Activated T-cell treated with anti-CD3 and anti-CD28 coated beads for 48 hours (primary cell): Measurements from ENCODE around the gene THAP10.
"Not testable (repeated sequence)": the region's sequence is repeated elsewhere in the genome, so short reads cannot be mapped to it uniquely, and the experiment has no call there.

Experiments
- DNase-seq: peaks from one replicate; pipeline ENCODE4 v3.0.0-alpha.2; 2020; ENCODE audit warnings: low read depth

THAP10 gene

DNA sequence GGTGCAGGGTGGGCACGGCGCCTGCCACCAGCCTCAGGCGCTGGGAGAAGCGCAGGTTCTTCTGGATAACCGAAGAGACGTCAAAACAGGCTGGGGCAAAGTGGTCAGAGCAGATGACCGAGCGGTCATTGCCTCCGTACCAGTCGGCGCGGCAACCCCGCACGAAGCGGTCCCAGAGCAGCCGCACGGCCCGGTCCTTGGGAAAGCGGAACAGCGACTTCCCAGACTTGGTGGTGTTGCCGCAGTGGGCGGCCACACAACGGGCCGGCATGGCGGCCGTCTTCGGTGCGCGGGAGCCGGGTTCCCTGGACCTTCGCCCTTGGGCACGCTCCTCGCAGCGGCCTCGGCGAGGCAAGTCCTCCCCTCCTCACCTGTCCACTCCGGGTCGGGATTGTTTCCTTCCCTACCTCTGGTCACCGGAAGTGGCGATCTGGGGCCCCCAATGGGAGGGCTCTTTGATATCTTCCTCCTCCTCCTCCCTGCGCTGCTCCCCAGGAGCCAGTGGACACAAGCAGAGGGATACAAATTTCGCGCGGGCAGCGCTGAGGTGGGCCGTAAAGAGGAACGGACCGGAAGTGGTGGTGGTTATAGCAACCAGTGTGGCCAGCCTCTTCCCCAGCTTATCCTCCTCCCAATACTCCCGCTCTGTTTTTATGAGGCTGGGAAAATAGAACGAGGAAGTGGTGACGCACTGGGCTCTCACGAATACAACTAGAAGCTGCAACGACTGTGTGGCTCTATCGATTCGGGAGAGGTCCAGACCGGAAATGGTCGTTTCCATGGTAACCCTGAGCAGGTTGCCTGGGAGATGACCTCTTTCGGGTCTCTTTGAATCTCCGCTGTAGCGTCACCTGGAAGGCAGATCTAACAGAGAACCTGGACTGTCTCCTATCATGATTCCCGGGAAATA is at the start of gene THAP10, which contains the start of gene LRRC49:
TSS of gene THAP10 (minus strand) at position 432 of the 910 bp plus-strand sequence. CDS start at position 271, 161 bp downstream.
TSS of gene LRRC49 (plus strand) at position 825 of the 910 bp plus-strand sequence. CDS start at position 894, 69 bp downstream.
- peak; percentile 33 for DNase-seq

DNA sequence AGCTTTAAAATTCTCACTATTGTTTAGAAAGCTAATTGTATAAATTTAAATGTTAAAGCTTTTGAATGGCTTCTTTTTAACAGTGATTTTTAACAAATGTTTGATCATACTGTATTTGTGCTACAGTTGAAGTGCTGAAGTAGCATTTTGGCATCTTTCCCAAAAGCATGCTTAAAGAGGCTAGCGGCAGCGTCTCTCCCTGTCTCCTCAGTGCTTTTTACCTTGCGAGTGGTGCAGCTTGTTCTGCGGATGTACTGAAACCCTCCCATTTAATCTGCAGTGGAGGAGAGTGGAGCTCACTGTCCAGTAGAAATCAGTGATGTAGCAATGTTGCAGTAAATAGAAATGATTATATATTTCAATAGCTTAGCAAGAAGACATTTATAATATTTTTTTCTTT is 44.1 kb upstream of the THAP10 start:
- no peak for DNase-seq

DNA sequence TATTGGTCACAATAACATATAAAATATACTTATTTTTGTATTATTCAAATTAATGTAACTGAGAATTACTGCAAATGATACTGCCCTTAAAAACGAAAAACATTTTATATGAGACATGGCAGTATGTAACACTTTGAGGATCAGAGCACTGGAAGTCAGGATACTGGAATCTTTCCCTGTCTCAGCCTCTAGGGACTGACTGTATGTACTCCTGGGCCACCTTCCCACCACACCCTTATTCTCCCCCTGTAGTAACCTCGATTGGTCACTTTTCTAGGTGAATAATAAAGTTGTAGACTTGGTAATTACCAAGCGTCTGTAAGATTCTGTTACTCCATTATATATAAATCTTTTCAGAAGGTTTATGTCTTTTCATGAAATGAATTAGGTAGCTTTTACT is 43.4 kb upstream of the THAP10 start:
- no peak for DNase-seq

GRCh38 chr15:70933411-70933810 is 41.2 kb upstream of the THAP10 start:
- DNase-seq, result no peak

DNA sequence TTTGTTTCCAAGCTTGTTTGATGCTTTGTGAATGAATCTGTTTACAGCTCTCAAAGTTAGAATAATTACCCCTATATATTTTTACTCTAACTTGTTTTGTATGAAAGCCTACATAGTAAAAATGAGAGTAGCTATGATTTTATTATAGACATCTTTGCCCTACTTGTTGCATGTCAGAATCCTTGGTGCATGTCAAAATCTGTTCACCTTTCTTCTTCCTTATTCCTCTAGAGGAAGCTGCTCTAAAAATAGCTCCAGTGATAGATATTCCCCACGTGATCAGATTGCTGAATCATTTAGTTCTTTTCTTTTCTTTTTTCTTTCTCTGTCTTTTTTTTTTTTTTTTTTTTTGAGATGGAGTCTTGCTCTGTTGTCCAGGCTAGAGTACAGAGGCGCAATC is 40.2 kb upstream of the THAP10 start:
- no peak for DNase-seq

DNA sequence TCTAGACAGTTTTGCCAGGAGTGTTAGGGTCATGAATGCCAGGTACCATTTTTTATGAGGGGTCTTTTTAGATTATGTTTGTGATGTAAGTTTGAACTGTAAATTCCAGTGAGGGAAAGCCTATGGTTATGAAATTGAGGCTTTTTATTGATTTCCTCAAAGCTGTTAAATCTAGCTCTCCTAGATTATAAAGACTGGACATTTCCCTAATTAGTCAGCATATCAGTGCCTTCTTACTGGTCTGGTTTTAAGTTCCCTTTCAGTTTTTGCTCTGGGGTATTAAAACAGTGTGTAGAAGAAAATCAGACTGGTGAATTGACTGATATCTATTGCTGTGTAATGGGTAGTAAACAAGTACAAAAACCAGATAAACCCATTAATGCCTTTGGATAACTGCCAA is 39.6 kb upstream of the THAP10 start:
- DNase-seq, result no peak

- not testable (repeated sequence) for DNase-seq
Observed at GRCh38 chr15:70926914-70927313, 34.7 kb upstream of the THAP10 start.

- DNase-seq, result no peak
Observed at GRCh38 chr15:70923311-70924080, 31.3 kb upstream of the THAP10 start.

- DNase-seq, result no peak
Observed at GRCh38 chr15:70922119-70922518, 29.9 kb upstream of the THAP10 start.

- DNase-seq, result no peak
Observed at GRCh38 chr15:70920981-70921696, 28.9 kb upstream of the THAP10 start.

DNA sequence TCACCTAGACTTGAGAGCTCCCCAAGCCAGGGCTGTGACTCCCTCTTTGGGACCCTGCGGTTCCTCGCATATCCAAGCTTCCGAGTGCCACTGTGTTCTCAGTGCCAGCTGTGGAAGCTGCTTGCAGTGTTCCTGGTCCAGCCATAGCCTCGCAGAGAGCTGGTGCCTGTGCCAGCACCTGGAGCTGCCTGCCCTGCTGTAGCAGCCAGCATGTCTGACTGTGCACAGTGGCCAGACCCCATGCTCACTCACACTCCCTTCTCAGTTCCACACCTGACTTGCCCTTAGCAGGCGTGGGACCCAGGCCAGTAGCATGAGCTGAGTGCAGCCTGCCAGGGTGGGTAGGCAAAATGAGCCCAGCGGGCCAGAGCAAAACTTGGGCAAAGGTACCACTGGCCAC is 25.7 kb upstream of the THAP10 start:
- DNase-seq, result no peak

GRCh38 chr15:70916531-70916930 is 24.3 kb upstream of the THAP10 start:
- DNase-seq, result no peak

DNA sequence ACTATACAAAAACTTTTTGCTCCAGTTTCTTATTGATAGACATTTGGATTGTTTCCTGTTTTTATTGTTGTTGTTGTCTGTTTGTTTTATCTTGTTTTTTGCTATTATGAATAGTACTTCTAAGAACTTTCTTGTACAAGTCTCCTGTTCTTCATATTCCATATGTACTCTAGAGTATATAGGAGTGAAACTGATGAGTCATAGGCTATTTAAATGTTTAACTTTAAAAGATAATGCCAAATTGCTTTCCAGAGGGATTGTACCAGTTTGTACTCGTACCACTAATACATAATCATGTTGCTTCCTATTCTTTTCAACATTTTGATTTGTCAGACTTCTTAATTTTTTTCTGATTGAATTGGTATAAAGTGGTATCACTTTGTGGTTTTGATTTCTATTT is 20.0 kb upstream of the THAP10 start:
- no peak for DNase-seq

DNA sequence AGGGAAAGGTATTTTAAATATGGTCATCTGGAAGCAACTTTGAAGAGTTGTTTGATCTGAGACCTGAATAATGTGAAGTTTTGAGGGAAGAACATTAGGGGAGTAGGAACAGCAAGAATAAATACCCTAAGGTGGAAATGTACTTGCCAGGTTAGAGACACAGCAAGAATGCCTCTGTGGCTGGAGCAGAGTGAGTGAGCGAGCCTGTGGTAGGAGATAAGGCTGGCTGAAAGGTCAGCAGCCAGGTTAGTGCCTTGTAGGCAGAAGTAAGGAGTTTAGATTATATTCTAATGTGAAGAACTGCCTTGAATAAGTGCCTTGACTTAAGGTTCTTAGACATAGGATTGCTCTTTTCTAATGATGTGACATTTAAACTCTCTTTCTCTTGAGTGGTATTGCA is 18.7 kb upstream of the THAP10 start:
- DNase-seq, result no peak

GRCh38 chr15:70907784-70908471 is 15.7 kb upstream of the THAP10 start:
- no peak for DNase-seq

DNA sequence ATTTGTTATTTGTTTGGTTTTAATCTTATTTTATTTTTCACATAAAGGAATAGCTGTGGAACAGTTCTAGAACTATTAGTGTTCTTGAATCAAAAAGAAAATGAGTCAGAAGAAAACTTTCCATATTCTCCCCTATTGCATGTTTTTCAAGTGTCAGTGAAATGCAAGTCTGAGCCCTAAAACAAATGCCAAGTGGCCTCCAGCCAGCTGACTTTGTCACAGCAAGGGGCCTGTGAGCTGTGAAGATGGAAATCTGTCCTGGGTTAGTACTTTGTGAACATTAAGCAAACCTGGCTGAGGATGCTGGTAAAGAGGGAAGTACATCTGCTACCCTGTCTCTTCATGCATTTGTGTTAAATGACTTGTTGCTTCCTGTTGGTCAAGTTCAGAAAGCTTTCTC is 14.6 kb upstream of the THAP10 start:
- no peak for DNase-seq

- DNase-seq, result no peak
Observed at GRCh38 chr15:70902107-70902506, 9.9 kb upstream of the THAP10 start.

GRCh38 chr15:70892912-70893560 is 803 bp upstream of the THAP10 start:
- no peak for DNase-seq

DNA sequence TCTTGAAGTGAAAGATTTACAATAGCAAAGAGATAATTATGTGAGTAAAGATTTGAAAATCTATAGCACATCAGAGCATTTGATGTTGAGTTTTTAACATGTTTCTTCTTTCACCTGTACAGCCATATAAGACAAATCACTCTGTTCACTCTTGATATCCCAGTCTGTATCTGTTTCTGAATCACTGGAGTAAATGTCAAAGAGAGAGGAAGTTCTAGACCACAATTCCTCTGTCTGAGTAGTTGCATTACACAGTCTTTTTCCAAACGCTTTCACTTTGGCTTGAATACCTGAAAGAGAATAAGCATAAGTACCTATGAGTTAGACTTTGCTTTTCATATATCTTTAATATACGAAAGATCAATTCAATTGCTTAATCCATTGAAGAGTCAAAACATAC is 9.9 kb downstream of the THAP10 start:
- DNase-seq, result no peak

- no peak for DNase-seq
Observed at GRCh38 chr15:70880781-70881180, 11.5 kb downstream of the THAP10 start.

DNA sequence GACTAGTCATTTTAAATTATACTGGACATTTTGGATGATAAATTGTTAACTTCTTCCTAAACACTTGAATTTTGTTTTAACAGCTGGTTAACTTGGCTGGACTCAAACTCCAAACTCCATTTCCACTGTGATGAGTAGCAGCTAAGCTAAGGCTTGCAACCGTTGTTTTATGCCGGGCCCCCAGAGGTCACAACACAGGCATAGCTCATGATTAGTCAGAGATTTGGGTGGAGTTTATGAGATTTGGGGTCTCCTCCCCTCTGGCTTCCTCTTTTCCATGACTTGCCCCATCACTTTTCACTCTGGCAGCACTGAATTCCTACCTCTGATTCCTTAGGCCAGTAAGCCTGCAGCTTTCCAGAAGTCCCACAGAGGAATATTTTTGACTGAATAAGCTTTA is 12.8 kb downstream of the THAP10 start:
- no peak for DNase-seq
